ENCODE measurements around the gene ADRA2B.

The ADRA2B gene

DNA sequence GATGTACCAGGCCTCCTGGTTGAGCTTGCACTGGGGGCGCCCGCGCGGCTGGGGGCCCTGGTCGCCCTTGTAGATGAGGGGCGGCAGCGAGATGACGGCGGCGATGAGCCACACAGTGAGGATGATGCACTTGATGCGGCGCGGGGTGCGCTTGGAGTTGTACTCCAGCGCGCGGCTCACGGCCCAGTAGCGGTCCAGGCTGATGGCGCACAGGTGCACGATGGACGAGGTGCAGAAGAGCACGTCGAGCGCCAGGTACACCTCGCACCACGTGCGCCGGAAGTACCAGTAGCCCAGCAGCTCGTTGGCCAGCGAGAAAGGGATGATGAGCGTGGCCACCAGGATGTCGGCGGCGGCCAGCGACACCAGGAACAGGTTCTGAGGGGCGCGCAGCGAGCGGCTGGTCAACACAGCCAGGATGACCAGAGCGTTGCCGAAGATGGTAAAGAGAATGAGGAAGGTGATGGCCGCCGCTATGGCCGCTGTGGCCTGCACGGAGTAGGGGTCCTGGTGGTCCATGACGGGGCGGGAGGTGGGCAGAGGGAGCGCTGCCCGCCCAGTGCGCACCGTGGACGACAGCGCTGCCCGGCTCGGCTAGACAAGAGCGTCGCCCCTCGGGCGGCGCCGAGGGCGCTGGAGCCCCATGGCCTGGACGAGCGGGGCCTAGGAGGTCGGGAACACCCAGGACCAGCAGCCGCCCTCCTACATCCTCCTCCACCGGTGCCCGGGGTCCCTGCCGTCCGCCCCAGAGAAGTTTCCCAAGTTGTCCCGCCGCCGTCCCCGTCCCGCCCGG, 544 bp downstream of the ADRA2B start:
- no peak for DNase-seq

DNA sequence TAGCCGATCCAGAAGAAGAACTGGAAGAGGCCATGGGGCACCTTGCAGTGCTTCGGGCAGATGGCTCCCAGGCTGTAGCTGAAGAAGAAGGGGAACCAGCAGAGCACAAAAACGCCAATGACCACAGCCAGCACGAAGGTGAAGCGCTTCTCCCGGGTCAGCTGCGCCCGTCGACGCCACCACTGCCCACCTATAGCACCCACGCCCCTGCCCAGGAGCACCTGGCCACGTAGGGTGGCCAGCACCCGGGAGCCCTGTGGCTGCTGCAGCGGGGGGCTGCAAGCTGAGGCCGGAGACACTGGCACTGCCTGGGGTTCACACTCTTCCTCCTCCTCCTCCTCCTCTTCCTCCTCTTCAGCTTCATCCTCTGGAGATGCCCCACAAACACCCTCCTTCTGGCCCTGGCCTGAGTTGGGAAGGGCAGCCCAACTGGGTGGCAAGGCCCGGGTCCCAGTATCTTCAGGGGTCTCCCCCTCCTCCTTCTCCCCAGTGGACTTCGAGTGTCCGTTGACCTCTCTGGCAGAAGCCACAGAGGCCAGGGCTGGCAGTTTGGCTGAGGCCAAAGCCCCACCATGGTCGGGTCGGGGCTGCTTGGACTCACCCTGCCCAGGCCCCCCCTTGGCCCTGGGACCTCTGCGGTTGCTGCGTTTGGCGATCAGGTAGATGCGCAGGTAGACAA, 1.3 kb downstream of the ADRA2B start:
- no peak for DNase-seq

DNA sequence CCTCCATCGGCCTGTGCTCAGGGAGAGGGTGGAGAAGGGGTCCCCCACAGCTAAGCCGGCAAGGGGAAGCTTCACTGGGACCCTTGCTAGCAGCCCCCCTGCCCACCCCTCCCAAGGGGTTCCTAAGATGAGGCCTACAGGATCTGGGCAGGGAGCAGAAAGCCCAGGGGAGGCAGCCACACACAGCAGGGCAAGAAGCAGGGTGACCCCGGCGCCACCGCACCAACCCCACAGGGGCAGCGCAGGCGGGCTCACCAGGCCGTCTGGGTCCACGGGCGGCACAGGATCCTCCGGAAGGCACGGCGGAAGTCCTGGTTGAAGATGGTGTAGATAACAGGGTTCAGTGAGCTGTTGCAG, 1.8 kb downstream of the ADRA2B start:
- no peak for DNase-seq

DNA sequence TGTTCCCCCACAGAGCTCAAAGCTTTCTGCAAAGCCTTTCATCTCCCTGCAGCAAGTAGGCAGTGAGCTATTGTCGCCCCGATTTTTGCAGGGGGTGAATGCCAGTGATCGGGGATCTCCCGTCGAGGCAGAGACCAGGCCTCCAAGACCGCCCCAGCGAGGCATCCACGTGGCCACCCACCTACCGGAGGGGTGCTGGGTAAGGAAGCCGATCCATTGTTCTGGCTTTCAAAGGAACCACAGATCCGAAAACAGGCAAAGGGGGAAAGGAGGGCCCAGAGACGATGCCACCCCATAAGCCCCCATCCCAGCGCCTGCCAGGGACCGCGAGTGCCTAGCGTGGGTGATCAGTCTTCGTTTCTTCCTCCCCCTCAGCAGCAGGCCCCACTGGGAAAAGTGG, 2.4 kb downstream of the ADRA2B start:
- DNase-seq: no peak

DNA sequence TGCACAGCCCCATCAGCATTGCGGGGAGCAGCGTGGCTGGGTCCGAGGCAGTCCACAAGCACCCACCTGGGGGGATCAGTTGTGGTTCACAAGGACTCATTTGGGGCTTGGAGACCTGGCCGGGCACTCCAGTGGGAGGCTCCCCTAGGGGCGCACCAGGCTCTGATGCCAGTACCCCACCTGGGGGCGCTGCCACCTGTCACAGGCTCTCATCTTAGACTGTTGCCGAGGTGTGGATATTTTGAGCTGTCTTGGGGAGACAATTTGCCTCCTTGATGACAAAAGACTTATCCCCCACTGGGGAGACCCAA, 3.0 kb downstream of the ADRA2B start:
- no peak for DNase-seq

DNA sequence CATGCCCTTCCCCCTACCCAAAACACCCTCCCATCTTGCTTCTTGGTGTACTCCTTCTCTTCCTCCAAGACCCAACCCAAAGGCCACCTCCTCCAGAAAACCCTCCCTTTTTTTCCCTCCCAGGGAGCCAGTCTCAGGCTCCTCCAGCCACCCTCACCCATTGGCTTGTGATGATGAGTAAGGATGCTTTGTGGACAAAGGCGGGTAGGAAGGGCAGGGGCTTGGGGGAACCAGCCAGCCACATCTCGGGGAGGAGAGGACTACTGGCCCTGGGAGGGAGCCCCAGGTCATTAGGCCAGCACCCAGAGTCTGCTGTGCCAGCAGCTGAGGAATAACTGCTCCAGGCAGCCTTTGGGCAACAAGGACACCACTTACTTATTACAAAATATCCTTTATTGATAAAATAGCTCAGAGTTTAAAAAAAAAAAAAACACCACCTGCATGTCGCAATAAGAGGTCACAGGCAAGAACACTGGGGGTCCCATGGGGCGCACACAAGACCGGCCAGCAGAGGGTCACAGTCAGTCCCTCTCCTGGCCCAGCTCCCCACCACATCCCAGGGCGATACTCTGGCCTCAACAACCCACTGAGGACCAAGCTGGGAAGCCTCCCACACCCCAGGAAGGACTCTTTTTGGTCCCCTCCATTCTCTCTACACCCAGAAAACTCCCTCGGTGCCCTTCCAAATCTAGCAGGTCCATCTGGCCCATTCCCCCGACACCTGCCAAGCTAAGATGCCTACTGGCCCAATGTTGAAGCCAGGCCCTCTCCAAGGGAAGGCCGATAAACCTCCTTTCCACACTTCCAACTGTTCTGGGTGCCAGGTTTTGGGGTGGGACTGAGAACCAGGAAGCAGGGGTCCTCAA, 3.6 kb downstream of the ADRA2B start:
- no peak for DNase-seq

DNA sequence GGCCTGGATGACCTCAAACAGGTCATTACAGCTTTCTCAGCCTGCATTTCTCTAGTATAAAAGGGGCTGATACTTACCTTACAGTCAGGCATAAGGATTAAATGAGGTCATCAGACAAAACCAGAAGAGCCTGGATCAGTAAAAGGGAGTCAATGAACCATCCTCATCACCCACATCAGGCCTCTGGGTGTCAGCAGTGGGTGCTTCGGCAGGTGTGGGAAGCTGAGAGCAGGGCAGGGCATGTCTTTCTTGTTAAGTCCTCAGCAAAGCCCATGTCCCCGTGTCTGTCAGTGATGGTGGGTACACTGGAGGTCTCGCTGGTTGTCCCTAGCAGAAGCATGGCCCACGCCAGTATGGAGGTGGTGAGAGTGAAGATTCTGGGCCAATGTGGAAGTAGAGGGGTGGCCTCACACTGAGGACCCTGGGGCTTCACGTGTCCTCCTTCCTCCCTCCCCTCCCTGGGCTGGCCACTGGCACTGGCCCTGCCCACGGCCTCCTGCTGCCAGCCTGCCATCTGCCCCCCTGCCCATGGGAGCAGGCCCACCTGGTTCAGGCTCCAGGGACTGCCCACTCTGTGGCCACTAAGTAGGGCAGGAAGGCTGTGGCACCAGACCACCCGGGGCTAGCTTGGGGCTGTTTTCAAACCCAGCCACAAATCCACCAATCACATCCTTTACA, 4.4 kb downstream of the ADRA2B start:
- no peak for DNase-seq

DNA sequence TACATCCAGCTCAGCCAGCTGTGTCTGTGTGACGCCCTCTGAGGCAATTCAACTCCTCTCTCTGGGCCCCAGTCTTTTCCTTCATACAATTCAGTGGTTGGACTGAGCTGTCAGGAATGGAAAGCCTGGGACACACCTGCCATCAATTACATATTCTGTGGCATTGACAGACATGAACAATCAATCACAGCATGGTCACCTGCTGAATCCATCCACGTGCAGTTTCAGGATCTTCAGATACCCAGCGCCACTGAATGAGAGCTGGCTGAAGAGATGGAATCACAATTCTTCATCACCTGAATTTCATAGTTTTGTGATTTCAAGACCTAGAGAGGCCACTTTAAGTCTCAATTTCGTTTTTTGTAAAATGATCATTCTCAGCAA, 5.1 kb downstream of the ADRA2B start:
- DNase-seq: no peak

DNA sequence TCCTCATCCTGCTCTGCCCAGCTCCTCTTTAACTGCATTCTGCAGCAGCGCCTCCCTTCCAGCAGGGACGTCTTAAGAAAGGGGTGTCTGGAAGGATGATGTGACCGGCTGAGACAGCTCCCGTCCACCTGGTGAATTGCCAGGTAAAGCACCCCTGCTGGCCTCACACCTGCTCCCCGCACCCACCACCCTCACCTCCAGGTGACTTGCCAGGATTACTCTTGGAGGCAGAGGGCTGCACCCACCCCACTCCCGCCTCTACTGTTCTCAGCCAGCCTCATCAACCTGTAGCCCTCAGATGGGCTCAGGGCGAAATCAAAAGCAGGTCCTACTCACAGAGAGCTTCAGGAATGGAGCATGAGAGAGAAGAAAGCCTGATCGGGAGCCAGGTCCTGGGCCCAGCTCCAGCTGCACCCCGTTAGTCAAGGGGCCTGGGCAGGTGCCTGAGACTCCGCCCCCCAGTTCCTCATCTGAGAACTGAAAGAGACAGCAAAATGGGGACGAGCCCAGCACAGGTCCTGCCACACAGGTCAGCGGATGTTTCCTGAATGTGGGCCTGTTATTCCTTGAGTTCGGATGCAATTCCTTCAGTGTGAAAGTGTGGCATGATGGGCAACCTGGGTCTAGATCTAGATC, 5.6 kb downstream of the ADRA2B start:
- DNase-seq: no peak

DNA sequence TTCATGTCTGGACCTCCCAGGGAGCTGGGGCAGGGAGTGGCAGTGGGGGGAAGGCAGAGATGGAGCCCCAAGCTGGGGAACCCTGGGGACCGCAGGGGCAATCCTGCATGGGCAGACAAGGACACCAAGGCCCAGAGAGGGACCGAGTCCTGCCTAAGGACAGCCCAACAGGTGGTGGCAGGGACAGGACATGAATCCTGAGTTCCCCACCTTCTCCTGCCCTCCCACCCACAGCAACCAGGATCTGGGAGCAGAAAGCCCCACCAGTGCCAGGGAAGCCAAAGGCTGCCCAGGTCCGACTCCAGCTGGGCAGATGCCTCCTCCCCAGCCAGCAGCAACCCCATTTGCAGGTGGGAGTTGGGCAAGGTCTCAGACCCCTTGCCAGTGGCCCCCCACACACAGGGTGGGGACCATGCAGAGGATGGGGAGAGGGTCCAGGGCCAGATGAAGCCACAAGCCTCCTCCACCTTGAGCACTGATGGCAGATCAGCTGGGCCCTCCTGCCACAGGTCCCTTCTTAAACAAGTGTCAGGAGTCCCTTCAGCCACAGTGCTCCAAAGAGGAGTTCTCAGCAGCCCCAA, 6.3 kb downstream of the ADRA2B start:
- no peak for DNase-seq

DNA sequence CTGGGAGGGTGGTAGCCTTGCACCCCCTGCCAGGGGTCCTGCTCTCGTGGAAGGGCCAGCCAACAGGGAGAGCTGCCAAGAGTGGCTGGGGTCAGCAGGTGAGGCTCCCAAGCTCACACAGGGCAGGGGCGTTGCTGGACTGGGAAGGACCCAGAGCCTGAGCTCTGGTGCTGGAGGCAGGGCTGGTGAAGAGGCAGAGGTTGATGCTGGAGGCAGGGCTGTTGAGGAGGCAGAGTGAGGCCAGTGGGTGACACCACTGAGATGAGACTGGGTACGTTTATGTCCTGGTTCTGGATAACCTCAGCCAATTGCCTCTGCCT, 7.0 kb downstream of the ADRA2B start:
- DNase-seq: no peak

DNA sequence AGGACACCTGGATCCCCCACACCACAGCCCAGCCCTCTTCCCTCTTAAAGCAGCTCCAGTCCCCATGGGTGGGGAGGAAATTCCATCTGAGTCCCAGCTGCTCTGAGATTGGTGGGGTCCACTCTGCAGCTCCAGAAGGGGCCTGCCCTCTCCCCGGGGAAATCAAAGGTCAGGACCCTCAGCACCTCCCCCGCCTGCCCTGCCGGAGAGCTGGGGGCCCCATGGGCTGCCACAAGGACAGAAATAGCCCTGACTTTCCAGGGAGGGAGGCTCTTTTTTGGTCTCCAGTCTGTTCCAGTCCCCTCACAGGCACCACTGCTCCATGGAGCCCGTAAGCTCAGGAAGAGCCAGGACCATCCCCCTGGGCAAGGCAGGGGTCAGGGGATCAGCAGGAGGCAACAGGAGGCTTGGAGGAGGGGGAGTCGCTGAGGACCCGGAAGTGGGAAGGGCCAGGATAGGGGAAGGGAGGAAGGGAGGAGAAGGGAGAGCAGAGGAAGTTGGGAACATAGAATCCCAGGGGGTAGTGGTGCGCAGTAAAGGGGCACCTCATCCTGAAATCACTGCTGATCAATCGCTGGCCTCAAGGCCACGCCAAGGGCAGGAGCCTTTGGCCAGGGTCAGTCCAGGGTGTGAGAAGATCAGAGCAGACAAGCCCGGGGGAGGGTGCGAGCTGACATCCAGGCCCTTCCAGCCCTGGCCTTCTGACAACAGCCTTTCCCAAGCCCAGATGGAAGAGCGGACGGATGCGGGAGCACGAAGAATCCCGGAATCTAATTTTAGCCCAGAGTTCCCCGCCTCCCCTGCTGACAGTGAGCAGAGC, 7.6 kb downstream of the ADRA2B start:
- DNase-seq: no peak

DNA sequence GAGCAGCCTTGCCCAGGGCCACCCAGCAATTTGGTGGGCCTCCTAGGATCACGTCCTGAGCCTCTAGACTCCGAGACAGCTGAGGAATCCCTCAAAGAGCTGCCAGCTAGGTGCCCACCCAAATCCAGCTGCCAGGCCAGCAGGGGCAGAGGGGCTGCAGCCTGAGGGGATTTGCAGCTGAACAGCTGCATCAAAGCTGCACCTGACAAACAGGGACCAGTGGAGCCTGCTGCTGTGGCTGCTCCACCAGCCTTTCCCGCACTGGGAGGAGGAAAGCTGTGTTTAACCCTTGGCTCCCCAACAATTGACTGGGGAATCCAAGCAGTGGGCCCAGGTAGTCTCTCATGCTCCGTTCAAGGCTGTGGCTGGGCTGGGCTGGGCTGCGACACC, 8.2 kb downstream of the ADRA2B start:
- no peak for DNase-seq

DNA sequence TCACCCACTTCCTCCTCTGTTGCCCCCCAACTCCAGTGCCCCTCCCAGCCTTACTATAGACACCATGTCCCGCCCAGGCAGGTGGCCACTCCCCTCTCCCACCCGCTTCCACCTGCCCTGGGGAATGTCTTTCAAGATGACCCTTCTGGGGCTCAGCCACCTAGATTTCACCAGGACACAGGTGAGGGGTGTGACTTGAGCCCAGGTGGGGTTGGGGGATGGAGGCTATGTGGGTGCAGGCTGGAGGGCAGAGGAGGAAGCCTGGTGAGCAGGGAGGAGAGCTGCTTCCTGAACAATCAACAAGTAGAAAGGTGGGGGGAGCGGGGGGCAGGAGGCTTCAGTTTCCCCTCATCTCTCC, 8.7 kb downstream of the ADRA2B start:
- DNase-seq: no peak

DNA sequence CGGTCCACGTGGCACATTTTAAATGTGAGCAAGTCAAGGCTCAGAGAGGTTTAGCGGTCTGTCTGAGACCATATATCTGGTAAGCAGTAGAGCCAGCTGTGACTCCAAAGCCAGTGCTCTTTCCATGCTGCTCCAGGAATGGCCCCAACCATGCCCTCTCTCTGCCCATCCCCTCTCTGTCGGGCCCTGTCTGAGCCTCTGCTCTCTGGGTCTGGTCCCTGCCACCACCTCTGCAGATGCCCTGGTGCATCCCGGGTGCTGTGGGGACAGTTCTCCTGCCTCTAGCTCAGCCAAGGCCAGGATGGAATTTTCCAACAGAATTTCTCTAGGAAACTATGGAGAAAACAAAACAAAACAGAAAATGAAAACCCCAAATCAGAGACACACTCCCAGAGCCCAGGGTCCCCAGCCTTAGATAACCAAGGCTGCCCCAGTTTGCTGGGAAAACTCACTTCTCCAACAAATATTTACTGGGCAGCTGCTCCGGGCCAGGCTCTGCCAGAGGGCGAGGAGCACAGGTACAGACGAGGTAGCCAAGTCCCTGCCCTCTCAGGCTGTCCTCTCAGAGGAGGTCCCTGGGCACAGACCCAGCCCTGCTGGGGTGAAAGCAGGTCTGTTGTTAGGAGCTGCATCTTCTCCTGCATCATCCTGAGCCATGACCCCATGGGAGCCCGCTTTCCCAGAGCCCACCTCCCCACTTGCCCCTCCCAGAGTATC, 9.2 kb downstream of the ADRA2B start:
- DNase-seq: no peak

DNA sequence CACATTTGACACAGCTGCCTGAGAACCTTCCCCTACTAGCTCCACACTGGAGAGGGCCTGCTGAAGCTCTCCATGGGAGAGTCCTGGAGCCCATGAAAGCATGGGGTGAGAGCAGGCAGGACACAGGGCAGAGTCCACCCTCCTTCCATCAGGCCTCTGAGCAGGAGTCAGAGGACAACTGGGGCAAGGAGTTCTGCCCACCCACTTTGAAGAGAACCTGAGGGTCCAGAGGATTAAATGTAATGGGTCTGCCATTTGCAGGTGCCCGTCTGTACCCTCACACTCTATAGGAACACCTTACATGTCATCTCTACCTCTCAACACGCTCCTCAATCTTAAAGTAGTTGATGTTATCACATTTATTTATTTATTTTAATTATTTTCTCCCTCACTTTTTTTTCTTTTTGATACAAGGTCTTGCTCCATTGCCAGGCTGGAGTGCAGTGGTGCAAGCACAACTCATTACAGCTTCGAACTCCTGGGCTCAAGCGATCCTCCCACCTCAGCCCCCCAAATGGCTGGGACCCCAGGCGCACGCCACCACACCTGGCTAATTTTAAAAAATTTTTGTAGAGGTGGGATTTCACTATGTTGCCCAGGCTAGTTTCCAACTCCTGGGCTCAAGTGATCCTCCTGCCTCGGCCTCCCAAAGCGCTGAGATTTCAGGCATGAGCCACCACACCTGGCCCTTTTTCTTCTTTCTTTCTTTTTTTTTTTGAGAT, 10.2 kb downstream of the ADRA2B start:
- no peak for DNase-seq

DNA sequence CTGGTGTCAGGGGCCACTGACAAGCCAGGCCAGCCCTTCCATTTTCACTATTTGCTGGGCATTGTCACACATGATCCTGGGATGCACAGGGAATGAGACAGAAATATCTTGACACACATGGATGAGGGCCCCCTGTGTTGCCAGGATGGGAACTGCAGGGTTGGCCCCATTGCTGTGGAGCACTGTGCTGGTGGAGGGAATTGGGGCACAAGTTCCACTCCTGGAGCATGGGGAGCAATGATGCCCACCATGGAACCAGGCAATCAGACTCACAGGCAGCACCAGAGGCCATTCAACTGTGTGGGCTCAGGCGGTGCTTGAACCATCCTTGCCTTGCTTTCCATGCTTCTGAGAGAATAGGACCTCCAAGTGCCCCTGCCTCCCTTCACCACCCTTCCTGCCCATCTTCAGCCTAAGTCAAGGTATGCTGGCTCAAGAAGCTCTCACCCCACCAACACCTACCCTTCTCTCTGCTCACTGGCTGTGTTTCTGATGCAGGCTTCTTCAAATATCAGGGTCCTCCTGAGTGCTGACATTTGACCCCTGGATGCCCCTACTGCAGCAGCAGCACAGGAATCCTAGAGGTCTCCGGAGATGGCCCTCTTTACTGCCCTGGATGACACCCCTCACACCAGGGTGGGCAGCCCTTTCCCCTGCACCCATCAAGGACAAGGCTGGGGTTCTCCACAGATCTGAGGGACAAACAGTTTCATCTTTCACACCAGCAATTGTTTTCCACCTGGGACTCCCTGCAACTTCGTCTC, 11.0 kb downstream of the ADRA2B start:
- no peak for DNase-seq

DNA sequence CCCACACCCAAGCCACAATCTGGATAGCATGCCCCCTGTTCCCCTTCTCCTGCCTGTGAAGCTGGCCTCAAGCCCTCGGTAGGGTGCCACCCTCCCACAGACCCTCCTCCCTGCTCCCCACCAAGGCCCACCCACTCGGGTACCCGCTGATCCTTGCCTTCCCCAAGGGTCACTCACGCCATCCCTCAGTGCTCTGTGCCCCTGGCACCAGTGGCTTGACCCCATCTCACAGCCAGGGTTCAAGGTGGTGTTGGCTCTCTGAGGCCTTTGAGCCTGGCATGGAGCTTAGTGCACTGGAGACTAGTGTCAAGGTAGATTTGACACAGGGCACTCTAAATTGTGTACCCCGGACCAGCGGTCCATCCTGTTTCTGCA, 11.9 kb downstream of the ADRA2B start:
- no peak for DNase-seq

DNA sequence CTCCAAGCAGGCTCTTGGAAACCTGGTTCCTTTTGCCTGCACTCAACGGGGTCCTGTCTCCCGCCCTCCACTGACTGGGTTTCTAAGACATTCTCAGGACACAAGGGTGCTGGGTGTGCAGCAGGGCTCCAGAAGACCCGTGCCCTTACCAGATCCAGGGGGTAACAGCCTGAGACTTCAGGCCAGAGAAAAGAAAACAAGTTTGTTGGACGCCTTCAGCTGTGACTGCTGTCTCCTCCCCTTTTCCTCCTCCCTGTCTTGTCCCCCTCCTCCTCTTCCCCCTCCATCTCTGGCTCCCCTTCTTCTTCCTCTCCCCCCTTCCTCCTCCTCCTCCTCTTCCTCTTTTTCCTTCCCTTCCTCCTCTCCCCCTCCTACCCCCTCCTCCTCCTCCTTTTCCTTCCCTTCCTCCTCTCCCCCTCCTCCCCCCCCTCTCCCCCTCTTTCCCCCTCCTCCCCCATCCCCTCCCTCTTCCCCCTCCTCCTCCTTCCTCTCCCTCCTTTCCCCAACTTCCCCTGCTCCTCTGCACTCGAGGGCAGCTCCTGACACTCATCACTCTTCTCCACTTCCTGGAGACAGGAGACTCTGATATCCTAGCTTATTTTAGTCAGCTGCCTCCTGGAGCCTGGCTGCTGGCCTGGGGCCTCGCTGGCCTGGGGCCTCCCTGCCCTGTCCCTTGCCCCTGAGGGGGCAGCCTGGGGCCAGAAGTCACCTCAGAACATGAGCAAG, 12.4 kb downstream of the ADRA2B start:
- no peak for DNase-seq

Measured in NCI-H1092 (cell line).